22Rv1 (cell line): ENCODE measurements around the gene ZSWIM2.

ENCODE experiments used
- CTCF ChIP-seq: fragments of 450-650 bp; IDR thresholded peaks from 2 replicates; pipeline ENCODE4 v1.5.1; 2017; ENCODE audit warnings: mild to moderate bottlenecking
- ZFX ChIP-seq: fragments of 450-650 bp; IDR thresholded peaks from 2 replicates; pipeline ENCODE4 v1.6.1; 2017; ENCODE audit warnings: antibody characterized with exemption, borderline replicate concordance

DNA sequence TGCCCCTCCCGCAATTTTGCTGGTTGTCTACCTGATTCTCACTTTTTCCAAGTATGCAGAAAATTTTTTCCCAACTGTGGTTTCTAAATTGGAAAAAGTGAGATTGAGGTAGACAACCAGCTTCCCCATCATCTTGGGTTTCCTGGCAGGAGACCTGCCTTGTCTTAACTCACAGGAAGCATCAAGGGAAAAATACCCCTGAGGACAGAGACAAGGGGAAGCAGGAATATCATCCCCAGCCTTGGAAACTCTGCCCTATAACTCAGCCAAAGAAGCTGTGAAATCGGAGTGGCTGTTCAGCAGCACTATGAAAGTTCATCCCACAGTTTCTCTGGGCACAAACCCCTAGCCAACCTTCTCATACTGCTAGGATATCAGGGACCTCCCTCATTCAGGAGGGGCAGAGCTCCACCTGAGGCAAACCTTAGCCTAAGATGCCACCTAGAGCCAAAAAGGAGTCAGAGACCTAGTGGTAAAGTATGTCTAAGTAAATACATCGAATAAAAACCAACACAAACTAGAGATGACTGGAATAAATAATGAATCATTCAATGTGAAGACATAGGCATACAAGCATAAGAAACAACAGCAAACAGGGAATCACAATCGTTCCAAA lies 68.2 kb downstream of the ZSWIM2 start:
- TF ChIP-seq CTCF (peak; percentile 31), ZFX (no peak)
